C4-2B (cell line): Measurements from ENCODE around the gene LRRC59.

ENCODE experiments used
- ZFX ChIP-seq: fragments of 450-650 bp; IDR thresholded peaks from 2 replicates; pipeline ENCODE4 v1.6.1; 2017
- TF ChIP-seq, protein P1 (sequence below): fragments of 450-650 bp; conservative IDR thresholded peaks from 2 replicates; pipeline ENCODE4 v1.5.1; 2017; ENCODE audit warnings: mild to moderate bottlenecking

DNA sequence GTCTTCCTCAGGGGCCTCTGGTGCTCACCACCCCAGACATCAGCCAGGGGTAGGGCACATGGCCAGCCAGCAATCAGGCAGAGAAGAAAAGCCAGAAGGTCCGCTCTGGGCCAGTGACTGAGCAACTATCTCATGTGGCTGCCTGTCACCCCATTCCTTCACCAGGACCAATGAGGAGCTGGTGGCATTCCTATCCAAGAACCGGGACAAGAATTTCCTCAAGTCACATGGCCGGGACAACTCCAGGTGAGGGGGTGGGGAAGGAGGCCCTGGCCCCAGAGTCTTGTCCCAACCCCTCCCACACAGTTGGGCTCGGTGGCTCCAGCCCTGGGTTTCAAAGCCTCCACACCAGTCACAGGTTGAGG lies 42.0 kb downstream of the LRRC59 start:
- TF ChIP-seq, protein P1, sequence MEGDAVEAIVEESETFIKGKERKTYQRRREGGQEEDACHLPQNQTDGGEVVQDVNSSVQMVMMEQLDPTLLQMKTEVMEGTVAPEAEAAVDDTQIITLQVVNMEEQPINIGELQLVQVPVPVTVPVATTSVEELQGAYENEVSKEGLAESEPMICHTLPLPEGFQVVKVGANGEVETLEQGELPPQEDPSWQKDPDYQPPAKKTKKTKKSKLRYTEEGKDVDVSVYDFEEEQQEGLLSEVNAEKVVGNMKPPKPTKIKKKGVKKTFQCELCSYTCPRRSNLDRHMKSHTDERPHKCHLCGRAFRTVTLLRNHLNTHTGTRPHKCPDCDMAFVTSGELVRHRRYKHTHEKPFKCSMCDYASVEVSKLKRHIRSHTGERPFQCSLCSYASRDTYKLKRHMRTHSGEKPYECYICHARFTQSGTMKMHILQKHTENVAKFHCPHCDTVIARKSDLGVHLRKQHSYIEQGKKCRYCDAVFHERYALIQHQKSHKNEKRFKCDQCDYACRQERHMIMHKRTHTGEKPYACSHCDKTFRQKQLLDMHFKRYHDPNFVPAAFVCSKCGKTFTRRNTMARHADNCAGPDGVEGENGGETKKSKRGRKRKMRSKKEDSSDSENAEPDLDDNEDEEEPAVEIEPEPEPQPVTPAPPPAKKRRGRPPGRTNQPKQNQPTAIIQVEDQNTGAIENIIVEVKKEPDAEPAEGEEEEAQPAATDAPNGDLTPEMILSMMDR: no peak
- no peak for TF ChIP-seq ZFX
